Hepatocyte (in vitro differentiated cells): ENCODE results near the gene CBY1. TPM values are rescaled to one million over a fixed set of nuclear protein-coding genes. Genes with fewer than 3 reads are reported as not detected.

Experiments used
- DNase-seq: peaks from one replicate; pipeline ENCODE4 v3.0.0-alpha.2; 2016; ENCODE audit warnings: low spot score
- H2AFZ ChIP-seq: fragments of 200-600 bp; sonication (generic); 2 replicates; pipeline ENCODE4 v1.6.0; 2016; ENCODE audit warnings: antibody characterized with exemption, mild to moderate bottlenecking
- H3K27ac ChIP-seq: fragments of 200-600 bp; sonication (generic); 2 replicates; pipeline ENCODE4 v1.5.1; 2016; ENCODE audit warnings: mild to moderate bottlenecking
- H3K27me3 ChIP-seq: fragments of 200-600 bp; sonication (generic); 2 replicates; pipeline ENCODE4 v1.6.1; 2016
- H3K36me3 ChIP-seq: fragments of 200-600 bp; sonication (generic); replicated peaks from 2 replicates; pipeline ENCODE4 v1.5.1; 2016; ENCODE audit warnings: low read depth; ENCODE audit not compliant: insufficient read depth
- H3K4me1 ChIP-seq: fragments of 200-600 bp; sonication (generic); 2 replicates; pipeline ENCODE4 v1.5.1; 2016; ENCODE audit warnings: mild to moderate bottlenecking, moderate library complexity; ENCODE audit not compliant: insufficient read depth
- H3K4me2 ChIP-seq: fragments of 200-600 bp; sonication (generic); 2 replicates; pipeline ENCODE4 v1.6.0; 2016
- H3K4me3 ChIP-seq: fragments of 200-600 bp; sonication (generic); 2 replicates; pipeline ENCODE4 v1.5.1; 2016; ENCODE audit warnings: mild to moderate bottlenecking
- H3K79me2 ChIP-seq: fragments of 200-600 bp; sonication (generic); 2 replicates; pipeline ENCODE4 v1.6.0; 2017; ENCODE audit warnings: mild to moderate bottlenecking
- H3K9me2 ChIP-seq: fragments of 200-600 bp; sonication (generic); replicated peaks from 2 replicates; pipeline ENCODE4 v1.6.0; 2017; ENCODE audit warnings: mild to moderate bottlenecking; ENCODE audit not compliant: insufficient read depth
- H3K9me3 ChIP-seq: fragments of 200-600 bp; sonication (generic); 2 replicates; pipeline ENCODE4 v1.5.1; 2016; ENCODE audit warnings: low read depth, mild to moderate bottlenecking
- H4K20me1 ChIP-seq: fragments of 200-600 bp; sonication (generic); 2 replicates; pipeline ENCODE4 v1.6.0; 2016; ENCODE audit warnings: mild to moderate bottlenecking; ENCODE audit not compliant: insufficient read depth, poor library complexity, severe bottlenecking
- EZH2 ChIP-seq: fragments of 200-600 bp; sonication (generic); IDR thresholded peaks from 2 replicates; pipeline ENCODE4 v1.6.1; 2016; ENCODE audit warnings: antibody characterized with exemption, mild to moderate bottlenecking, borderline replicate concordance
- EZH2phosphoT487 ChIP-seq: fragments of 200-600 bp; sonication (generic); IDR thresholded peaks from one replicate; pipeline ENCODE4 v1.6.1; 2018; ENCODE audit warnings: antibody characterized with exemption, mild to moderate bottlenecking, low read depth, moderate library complexity; ENCODE audit not compliant: unreplicated experiment, severe bottlenecking
- WGBS: methylation state at CpG from one replicate; pipeline ENCODE4 v1.1.6; 2016; ENCODE audit warnings: low lambda C conversion rate; ENCODE audit errors: missing lambda C conversion rate; 5-methylcytosine and 5-hydroxymethylcytosine counted together
- polyA plus RNA-seq: library from polyadenylated mRNA; unstranded; fragments of >200 nt; fragmentation: Nextera tagmentation; extraction: Ambion mirVana; gene quantifications from 2 replicates; pipeline ENCODE4 v1.2.1, GENCODE V29; 2016
- total RNA-seq: library from RNA; depleted of rRNA; stranded (reverse); fragments of >200 nt; gene quantifications from 2 replicates; pipeline ENCODE4 v1.2.3, GENCODE V29; 2014
- TF ChIP-seq, protein P1 (sequence below): fragments of 200-600 bp; sonication (generic); IDR thresholded peaks from 2 replicates; pipeline ENCODE4 v1.5.1; 2016; ENCODE audit warnings: antibody characterized with exemption, mild to moderate bottlenecking; ENCODE audit not compliant: poor library complexity

The CBY1 gene
- total and polyA plus RNA-seq, 2 experiments from 2014 or later = 19.7 to 35.8 TPM

DNA sequence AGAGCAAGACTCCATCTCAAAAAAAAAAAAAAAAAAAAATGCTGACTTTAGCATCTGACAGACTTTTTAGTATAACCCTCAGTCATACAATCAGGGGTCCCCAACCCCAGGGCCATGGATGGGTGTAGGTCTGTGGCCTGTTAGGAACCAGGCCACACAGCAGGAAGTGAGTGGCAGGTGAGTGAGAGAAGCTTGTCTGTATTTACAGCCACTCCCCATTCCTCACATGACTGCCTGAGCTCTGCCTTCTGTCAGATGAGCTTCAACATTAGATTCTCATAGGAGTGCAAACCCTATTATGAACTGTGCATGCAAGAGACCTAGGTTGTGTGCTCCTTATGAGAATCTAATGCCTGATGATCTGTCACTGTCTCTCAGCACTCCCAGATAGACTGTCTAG, 3.6 kb upstream of the CBY1 start:
- TF ChIP-seq EZH2phosphoT487 = no peak
- Histone ChIP-seq H3K9me2 (no peaks in the 10 kb centered on the region), H3K36me3 (no peaks in the 10 kb centered on the region), H3K9me3 (no peaks in the 10 kb centered on the region), H3K27me3 (no peaks in the 10 kb centered on the region), H3K27ac (no peak overlapping the region), H3K4me3 (no peak overlapping the region), H3K4me2 (no peak overlapping the region), H3K4me1 (peaks cover 8% of the 10 kb centered on the region), H3K79me2 (peaks cover 27% of the 10 kb centered on the region), H2AFZ (no peak overlapping the region), H4K20me1 (no peaks in the 10 kb centered on the region)
- DNase-seq = peak; percentile 58

DNA sequence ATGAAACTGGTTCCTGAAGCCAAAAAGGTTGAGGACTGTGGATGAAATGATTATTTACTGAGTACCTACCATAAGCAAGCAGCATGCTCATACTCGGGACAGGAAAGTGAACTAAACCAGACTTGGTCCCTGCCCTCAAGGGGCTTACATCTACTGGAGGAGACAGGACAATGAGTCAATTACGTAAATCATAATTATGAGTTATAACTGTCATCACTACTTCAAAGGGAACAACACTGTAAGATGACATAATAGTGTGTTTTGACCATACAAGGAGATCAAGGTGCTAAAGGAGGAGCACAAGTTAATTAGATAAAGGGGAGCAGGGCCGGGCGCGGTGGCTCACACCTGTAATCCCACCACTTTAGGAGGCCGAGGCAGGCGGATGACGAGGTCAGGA, 2.7 kb upstream of the CBY1 start:
- no peak overlapping the region for H3K4me2 ChIP-seq
- no peak for DNase-seq
- WGBS = 95% methylated on average over 8 of the region's 8 CpGs
- no peaks in the 10 kb centered on the region for H3K36me3 ChIP-seq
- H3K4me3 ChIP-seq = no peak overlapping the region
- TF ChIP-seq, protein P1, sequence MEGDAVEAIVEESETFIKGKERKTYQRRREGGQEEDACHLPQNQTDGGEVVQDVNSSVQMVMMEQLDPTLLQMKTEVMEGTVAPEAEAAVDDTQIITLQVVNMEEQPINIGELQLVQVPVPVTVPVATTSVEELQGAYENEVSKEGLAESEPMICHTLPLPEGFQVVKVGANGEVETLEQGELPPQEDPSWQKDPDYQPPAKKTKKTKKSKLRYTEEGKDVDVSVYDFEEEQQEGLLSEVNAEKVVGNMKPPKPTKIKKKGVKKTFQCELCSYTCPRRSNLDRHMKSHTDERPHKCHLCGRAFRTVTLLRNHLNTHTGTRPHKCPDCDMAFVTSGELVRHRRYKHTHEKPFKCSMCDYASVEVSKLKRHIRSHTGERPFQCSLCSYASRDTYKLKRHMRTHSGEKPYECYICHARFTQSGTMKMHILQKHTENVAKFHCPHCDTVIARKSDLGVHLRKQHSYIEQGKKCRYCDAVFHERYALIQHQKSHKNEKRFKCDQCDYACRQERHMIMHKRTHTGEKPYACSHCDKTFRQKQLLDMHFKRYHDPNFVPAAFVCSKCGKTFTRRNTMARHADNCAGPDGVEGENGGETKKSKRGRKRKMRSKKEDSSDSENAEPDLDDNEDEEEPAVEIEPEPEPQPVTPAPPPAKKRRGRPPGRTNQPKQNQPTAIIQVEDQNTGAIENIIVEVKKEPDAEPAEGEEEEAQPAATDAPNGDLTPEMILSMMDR = no peak
- no peak for TF ChIP-seq EZH2phosphoT487
- no peak for TF ChIP-seq EZH2
- H3K27me3 ChIP-seq = no peaks in the 10 kb centered on the region
- H3K27ac ChIP-seq = no peak overlapping the region
- H3K9me3 ChIP-seq = no peaks in the 10 kb centered on the region
- no peaks in the 10 kb centered on the region for H4K20me1 ChIP-seq
- no peak overlapping the region for H2AFZ ChIP-seq
- H3K9me2 ChIP-seq = no peaks in the 10 kb centered on the region
- H3K4me1 ChIP-seq = peaks cover 8% of the 10 kb centered on the region
- peaks cover 36% of the 10 kb centered on the region for H3K79me2 ChIP-seq

DNA sequence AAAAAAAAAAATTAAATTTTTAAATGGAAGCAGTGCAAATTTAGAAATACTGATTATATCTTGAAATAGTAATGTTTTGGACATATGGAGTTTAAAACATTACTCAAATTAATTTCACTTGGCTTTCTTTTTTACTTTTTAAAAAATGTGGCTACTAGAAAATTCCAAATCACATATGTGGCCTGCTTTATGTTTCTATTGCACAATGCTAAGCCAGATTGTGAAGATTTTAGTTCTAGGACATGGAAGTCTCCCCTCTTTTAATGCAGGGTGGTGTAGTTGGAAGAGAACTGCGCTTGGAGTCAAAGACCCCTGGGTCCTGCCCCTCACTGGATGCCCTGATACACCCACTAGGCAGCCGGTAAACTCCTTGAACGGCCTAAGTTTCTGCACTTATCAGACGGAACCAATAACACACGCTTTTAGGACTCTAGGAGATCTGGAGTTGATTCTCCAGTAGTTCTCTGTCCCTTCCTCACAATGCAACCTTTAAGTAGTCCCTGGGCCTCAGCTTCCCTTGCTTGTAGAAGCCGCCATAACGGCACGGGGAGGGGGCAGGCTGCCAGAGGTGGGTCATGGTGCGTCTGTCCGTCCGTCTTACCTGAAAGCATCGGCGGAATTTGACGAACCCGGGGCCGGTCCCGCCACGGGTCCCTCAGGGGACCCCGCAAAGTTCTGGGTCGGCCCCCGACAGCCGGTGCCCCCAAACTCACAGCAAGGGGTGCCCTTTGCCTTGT, 751 bp upstream of the CBY1 start:
- no peaks in the 10 kb centered on the region for H3K9me2 ChIP-seq
- H2AFZ ChIP-seq = peak overlapping the region; percentile 80
- peak overlapping the region; percentile 82 for H3K4me3 ChIP-seq
- 4% methylated on average over 20 of the region's 22 CpGs for WGBS
- H3K27ac ChIP-seq = peak overlapping the region; percentile 97
- H3K36me3 ChIP-seq = no peaks in the 10 kb centered on the region
- TF ChIP-seq, protein P1 = no peak
- no peak for TF ChIP-seq EZH2
- no peak for TF ChIP-seq EZH2phosphoT487
- no peaks in the 10 kb centered on the region for H3K9me3 ChIP-seq
- H3K4me1 ChIP-seq = peaks cover 8% of the 10 kb centered on the region
- DNase-seq = peak; percentile 23
- peak overlapping the region; percentile 93 for H3K4me2 ChIP-seq
- peaks cover 53% of the 10 kb centered on the region for H3K79me2 ChIP-seq
- no peaks in the 10 kb centered on the region for H4K20me1 ChIP-seq
- no peaks in the 10 kb centered on the region for H3K27me3 ChIP-seq

DNA sequence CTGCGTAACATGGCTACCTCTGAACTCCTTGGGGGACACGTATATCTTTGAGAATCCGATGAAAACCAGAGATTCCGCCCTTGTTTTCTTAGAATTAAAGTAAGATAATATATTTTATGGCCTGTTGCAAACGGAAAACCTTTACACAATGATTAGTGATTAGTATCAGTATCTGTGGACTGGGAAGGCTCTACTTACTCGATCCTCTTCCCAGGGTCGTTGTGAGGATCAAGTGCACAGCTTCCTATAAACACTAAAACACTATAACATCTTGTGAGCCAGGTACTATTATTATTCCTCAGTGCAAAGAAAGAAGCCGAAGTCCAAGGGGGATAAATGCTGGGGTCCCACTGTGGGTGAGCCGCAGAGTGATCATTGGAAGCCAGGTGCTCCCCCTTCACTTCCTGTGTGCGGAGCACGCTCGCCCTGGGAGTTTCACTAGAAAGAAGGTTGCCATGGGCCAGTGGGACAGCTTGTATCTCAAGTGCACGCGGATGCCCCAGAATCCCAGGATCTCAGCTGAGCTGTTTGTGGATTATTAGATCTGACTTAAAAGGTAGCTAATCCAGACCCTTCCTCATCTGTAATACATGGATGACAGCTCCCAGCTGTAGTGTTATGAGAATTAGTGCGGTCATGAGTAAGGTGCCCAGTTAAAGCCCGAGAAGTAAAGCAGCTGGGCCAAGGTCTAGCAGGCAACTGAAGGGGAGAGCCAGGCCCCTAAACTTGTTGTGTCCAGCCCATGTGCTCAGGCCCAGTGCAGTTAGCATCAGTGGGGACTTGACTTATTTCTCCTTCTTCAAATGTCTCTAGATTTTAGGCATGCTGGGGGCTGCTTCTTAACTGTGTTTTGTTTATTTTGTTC, 839 bp downstream of the CBY1 start:
- peak overlapping the region; percentile 93 for H3K4me2 ChIP-seq
- peaks cover 8% of the 10 kb centered on the region for H3K4me1 ChIP-seq
- H2AFZ ChIP-seq = peak overlapping the region; percentile 80
- H4K20me1 ChIP-seq = no peaks in the 10 kb centered on the region
- H3K9me3 ChIP-seq = no peaks in the 10 kb centered on the region
- peak overlapping the region; percentile 97 for H3K27ac ChIP-seq
- no peak for TF ChIP-seq EZH2phosphoT487
- no peak for TF ChIP-seq EZH2
- TF ChIP-seq, protein P1 = no peak
- H3K27me3 ChIP-seq = no peaks in the 10 kb centered on the region
- peak overlapping the region; percentile 82 for H3K4me3 ChIP-seq
- H3K79me2 ChIP-seq = peaks cover 65% of the 10 kb centered on the region
- no peaks in the 10 kb centered on the region for H3K36me3 ChIP-seq
- WGBS = 8% methylated on average over 16 of the region's 16 CpGs
- DNase-seq = peak; percentile 52
- no peaks in the 10 kb centered on the region for H3K9me2 ChIP-seq
